HCT116 (cell line): ENCODE measurements around the gene GP9.

ENCODE experiments used
- ELF1 ChIP-seq: IDR thresholded peaks from 2 replicates; pipeline ENCODE4 v1.6.1; 2012; ENCODE audit warnings: low read depth, borderline replicate concordance
- JUND ChIP-seq: IDR thresholded peaks from 2 replicates; pipeline ENCODE4 v1.6.1; 2012
- SIN3A ChIP-seq: IDR thresholded peaks from 2 replicates; pipeline ENCODE4 v1.6.1; 2012; ENCODE audit warnings: low read depth
- ZFX ChIP-seq: fragments of 450-650 bp; IDR thresholded peaks from 2 replicates; pipeline ENCODE4 v1.6.1; 2017
- TF ChIP-seq, protein P1 (sequence below), 3 experiments: fragments of 200-600 bp in 1 of 3; sonication (generic) in 1 of 3; IDR thresholded peaks in 2 of 3; conservative IDR thresholded peaks in 1 of 3; 2 replicates each; pipeline ENCODE4 v1.5.1; 2012 to 2017; ENCODE audit warnings: low read depth in 2 of 3, low read length in 2 of 3, antibody characterized with exemption in 1 of 3, borderline replicate concordance in 1 of 3, control low read depth in 1 of 3, mild to moderate bottlenecking in 1 of 3, mixed read lengths in 1 of 3, mixed run types in 1 of 3, moderate library complexity in 1 of 3; ENCODE audit not compliant: insufficient read depth in 1 of 3
- TF ChIP-seq, protein P2 (sequence below): IDR thresholded peaks from 2 replicates; pipeline ENCODE4 v1.6.1; 2012; ENCODE audit warnings: low read depth

DNA sequence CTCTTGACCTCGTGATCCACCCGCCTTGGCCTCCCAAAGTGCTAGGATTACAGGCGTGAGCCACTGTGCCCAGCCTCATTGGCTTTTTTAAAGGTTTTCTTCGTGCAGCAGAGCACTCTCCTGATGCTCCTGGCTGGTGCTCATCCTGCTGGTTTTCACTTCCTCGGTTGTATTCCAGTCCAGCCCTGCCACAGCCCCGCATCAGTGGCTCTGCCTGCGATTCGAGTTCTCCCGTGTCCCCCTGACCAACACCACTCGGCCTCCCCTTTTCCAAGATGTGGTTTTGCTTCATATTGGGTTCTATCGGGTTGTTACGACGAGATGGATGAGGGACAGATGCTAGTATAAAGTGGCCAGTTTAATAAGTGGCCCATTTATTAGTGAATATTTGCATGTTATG, 31.7 kb upstream of the GP9 start:
- TF ChIP-seq ZFX (no peak), JUND (no peak), ELF1 (no peak), SIN3A (no peak)
- TF ChIP-seq, protein P1, sequence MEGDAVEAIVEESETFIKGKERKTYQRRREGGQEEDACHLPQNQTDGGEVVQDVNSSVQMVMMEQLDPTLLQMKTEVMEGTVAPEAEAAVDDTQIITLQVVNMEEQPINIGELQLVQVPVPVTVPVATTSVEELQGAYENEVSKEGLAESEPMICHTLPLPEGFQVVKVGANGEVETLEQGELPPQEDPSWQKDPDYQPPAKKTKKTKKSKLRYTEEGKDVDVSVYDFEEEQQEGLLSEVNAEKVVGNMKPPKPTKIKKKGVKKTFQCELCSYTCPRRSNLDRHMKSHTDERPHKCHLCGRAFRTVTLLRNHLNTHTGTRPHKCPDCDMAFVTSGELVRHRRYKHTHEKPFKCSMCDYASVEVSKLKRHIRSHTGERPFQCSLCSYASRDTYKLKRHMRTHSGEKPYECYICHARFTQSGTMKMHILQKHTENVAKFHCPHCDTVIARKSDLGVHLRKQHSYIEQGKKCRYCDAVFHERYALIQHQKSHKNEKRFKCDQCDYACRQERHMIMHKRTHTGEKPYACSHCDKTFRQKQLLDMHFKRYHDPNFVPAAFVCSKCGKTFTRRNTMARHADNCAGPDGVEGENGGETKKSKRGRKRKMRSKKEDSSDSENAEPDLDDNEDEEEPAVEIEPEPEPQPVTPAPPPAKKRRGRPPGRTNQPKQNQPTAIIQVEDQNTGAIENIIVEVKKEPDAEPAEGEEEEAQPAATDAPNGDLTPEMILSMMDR (IDR thresholded peaks at IDR 0.05 in 2 of 3, conservative IDR thresholded peaks at IDR 0.05 in 1 of 3; ENCODE audit: borderline replicate concordance in 1 of 3, insufficient read depth in 1 of 3, low read depth in 2 of 3, low read length in 2 of 3), result no peak
- TF ChIP-seq, protein P2, sequence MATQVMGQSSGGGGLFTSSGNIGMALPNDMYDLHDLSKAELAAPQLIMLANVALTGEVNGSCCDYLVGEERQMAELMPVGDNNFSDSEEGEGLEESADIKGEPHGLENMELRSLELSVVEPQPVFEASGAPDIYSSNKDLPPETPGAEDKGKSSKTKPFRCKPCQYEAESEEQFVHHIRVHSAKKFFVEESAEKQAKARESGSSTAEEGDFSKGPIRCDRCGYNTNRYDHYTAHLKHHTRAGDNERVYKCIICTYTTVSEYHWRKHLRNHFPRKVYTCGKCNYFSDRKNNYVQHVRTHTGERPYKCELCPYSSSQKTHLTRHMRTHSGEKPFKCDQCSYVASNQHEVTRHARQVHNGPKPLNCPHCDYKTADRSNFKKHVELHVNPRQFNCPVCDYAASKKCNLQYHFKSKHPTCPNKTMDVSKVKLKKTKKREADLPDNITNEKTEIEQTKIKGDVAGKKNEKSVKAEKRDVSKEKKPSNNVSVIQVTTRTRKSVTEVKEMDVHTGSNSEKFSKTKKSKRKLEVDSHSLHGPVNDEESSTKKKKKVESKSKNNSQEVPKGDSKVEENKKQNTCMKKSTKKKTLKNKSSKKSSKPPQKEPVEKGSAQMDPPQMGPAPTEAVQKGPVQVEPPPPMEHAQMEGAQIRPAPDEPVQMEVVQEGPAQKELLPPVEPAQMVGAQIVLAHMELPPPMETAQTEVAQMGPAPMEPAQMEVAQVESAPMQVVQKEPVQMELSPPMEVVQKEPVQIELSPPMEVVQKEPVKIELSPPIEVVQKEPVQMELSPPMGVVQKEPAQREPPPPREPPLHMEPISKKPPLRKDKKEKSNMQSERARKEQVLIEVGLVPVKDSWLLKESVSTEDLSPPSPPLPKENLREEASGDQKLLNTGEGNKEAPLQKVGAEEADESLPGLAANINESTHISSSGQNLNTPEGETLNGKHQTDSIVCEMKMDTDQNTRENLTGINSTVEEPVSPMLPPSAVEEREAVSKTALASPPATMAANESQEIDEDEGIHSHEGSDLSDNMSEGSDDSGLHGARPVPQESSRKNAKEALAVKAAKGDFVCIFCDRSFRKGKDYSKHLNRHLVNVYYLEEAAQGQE, result no peak
